SK-N-SH (cell line): ENCODE results near the gene TDRD12.

ENCODE experiments used
- CTCF ChIP-seq: fragments of 200-600 bp; sonication (generic); IDR thresholded peaks from 2 replicates; pipeline ENCODE4 v1.6.1; 2017; ENCODE audit warnings: antibody characterized with exemption, mild to moderate bottlenecking, moderate library complexity
- ELF1 ChIP-seq: IDR thresholded peaks from 2 replicates; pipeline ENCODE4 v1.4.0; 2012
- GABPA ChIP-seq: IDR thresholded peaks from 2 replicates; pipeline ENCODE4 v1.4.0; 2012; ENCODE audit warnings: low read depth, mild to moderate bottlenecking
- NRF1 ChIP-seq: IDR thresholded peaks from 2 replicates; pipeline ENCODE4 v1.6.1; 2012; ENCODE audit warnings: low read depth, mild to moderate bottlenecking, low read length
- POLR2AphosphoS5 ChIP-seq: IDR thresholded peaks from 2 replicates; pipeline ENCODE4 v1.6.1; 2012; ENCODE audit warnings: low read depth, low read length
- RAD21 ChIP-seq: IDR thresholded peaks from 2 replicates; pipeline ENCODE4 v1.6.1; 2012; ENCODE audit warnings: mild to moderate bottlenecking, low read length
- SMC3 ChIP-seq: IDR thresholded peaks from 2 replicates; pipeline ENCODE4 v1.6.1; 2012; ENCODE audit warnings: low read depth, low read length, improper control_type of control experiment
- TEAD4 ChIP-seq: IDR thresholded peaks from 2 replicates; pipeline ENCODE4 v1.4.0; 2012; ENCODE audit warnings: mild to moderate bottlenecking, borderline replicate concordance; ENCODE audit not compliant: insufficient read depth

GRCh38 chr19:32863841-32864240 is 144.3 kb downstream of the TDRD12 start:
- TF ChIP-seq CTCF (no peak), RAD21 (no peak), NRF1 (no peak), GABPA (no peak), ELF1 (no peak), TEAD4 (no peak), POLR2AphosphoS5 (no peak), SMC3 (no peak)
